Activated T-cell treated with anti-CD3 and anti-CD28 coated beads, Interleukin-2, amount 50 U/mL, for 72 hours (primary cell): ENCODE data around the gene SLC22A7. TPM values are rescaled to one million over a fixed set of nuclear protein-coding genes. Genes with fewer than 3 reads are reported as not detected.
"Not testable (repeated sequence)": the region's sequence is repeated elsewhere in the genome, so short reads cannot be mapped to it uniquely, and the experiment has no call there.

Source experiments
- ATAC-seq, 2 donors: fragments of 150-1000 bp; cut with Tn5 transposase; replicated peaks in 1 of 2; 2 replicates each; pipeline ENCODE4 v1.10.0; 2021; ENCODE audit warnings: moderate library complexity in 2 of 2, mild to moderate bottlenecking in 1 of 2
- DNase-seq, 2 donors: peaks; one replicate each; pipeline ENCODE4 v3.0.0; 2021 to 2022; ENCODE audit warnings: mixed read lengths in 1 of 2
- H3K27ac Mint-ChIP-seq: one replicate; pipeline ENCODE4 v1.8.0; 2022; ENCODE audit warnings: mild to moderate bottlenecking, moderate library complexity, mixed read lengths
- H3K27me3 Mint-ChIP-seq: one replicate; pipeline ENCODE4 v1.8.0; 2022; ENCODE audit warnings: low read depth, mixed read lengths
- H3K36me3 Mint-ChIP-seq, 2 donors: one replicate each; pipeline ENCODE4 v1.8.0; 2022; ENCODE audit warnings: mixed read lengths in 2 of 2, mild to moderate bottlenecking in 1 of 2; ENCODE audit not compliant: insufficient read depth in 2 of 2
- H3K4me1 Mint-ChIP-seq: one replicate; pipeline ENCODE4 v1.8.0; 2022; ENCODE audit warnings: low read depth, mixed read lengths
- H3K4me3 Mint-ChIP-seq, 2 donors: one replicate each; pipeline ENCODE4 v1.8.0; 2022; ENCODE audit warnings: mild to moderate bottlenecking in 2 of 2, mixed read lengths in 2 of 2, moderate library complexity in 2 of 2
- H3K9me3 Mint-ChIP-seq, 2 donors: one replicate each; pipeline ENCODE4 v1.8.0; 2022; ENCODE audit warnings: mixed read lengths in 2 of 2
- total RNA-seq, 2 donors: library from RNA; stranded (reverse); gene quantifications; one replicate each; pipeline ENCODE4 v1.2.3, GENCODE V29; 2022

Gene SLC22A7
- total RNA-seq, 2 donors from 2014 or later: not detected

GRCh38 chr6:43331470-43331869 lies 33.4 kb downstream of the SLC22A7 start:
- no peak overlapping the region for H3K4me3 Mint-ChIP-seq
- DNase-seq: no peak
- no peaks in the 10 kb centered on the region for H3K9me3 Mint-ChIP-seq
- no peaks in the 10 kb centered on the region for H3K27me3 Mint-ChIP-seq
- no peak overlapping the region for H3K27ac Mint-ChIP-seq
- ATAC-seq: peak in 1 of 2 donors; percentile 35
- H3K4me1 Mint-ChIP-seq: peaks cover 12% of the 10 kb centered on the region
- no peaks in the 10 kb centered on the region for H3K36me3 Mint-ChIP-seq

- Mint-ChIP-seq H3K36me3 (no peaks in the 10 kb centered on the region), H3K9me3 (no peaks in the 10 kb centered on the region), H3K27me3 (no peaks in the 10 kb centered on the region), H3K27ac (peak overlapping the region; percentile 59), H3K4me3 (peak overlapping the region in 1 of 2 donors; percentile 7), H3K4me1 (peaks cover 12% of the 10 kb centered on the region)
- no peak for ATAC-seq
- no peak for DNase-seq
Observed at GRCh38 chr6:43331891-43332290, 33.8 kb downstream of the SLC22A7 start.

- Mint-ChIP-seq H3K9me3 (no peaks in the 10 kb centered on the region), H3K4me1 (peaks cover 21% of the 10 kb centered on the region), H3K4me3 (no peak overlapping the region), H3K36me3 (peaks cover 2 to 3% of the 10 kb centered on the region in 2 donors), H3K27ac (peak overlapping the region; percentile 36), H3K27me3 (no peaks in the 10 kb centered on the region)
- DNase-seq (no peak), ATAC-seq (no peak)
Observed at GRCh38 chr6:43334466-43335095, 36.5 kb downstream of the SLC22A7 start.

GRCh38 chr6:43335469-43335868 lies 37.4 kb downstream of the SLC22A7 start:
- Mint-ChIP-seq H3K4me1 (peaks cover 21% of the 10 kb centered on the region), H3K27me3 (no peaks in the 10 kb centered on the region), H3K27ac (no peak overlapping the region), H3K9me3 (no peaks in the 10 kb centered on the region), H3K36me3 (peaks cover 4 to 8% of the 10 kb centered on the region in 2 donors), H3K4me3 (no peak overlapping the region)
- no peak for ATAC-seq
- DNase-seq: no peak

- Mint-ChIP-seq H3K9me3 (no peaks in the 10 kb centered on the region), H3K4me3 (no peak overlapping the region), H3K36me3 (peaks cover 4 to 10% of the 10 kb centered on the region in 2 donors), H3K4me1 (peaks cover 16% of the 10 kb centered on the region), H3K27ac (no peak overlapping the region), H3K27me3 (no peaks in the 10 kb centered on the region)
- DNase-seq (no peak), ATAC-seq (no peak)
Observed at GRCh38 chr6:43336382-43336781, 38.3 kb downstream of the SLC22A7 start.

- Mint-ChIP-seq H3K4me1 (peaks cover 9% of the 10 kb centered on the region), H3K36me3 (peaks cover 4 to 12% of the 10 kb centered on the region in 2 donors), H3K4me3 (no peak overlapping the region), H3K27ac (peak overlapping the region; percentile 43), H3K27me3 (no peaks in the 10 kb centered on the region), H3K9me3 (no peaks in the 10 kb centered on the region)
- ATAC-seq (no peak), DNase-seq (no peak)
Observed at GRCh38 chr6:43338243-43338642, 40.2 kb downstream of the SLC22A7 start.

GRCh38 chr6:43339168-43339567 lies 41.1 kb downstream of the SLC22A7 start:
- Mint-ChIP-seq H3K36me3 (peaks cover 4 to 12% of the 10 kb centered on the region in 2 donors), H3K27ac (no peak overlapping the region), H3K27me3 (no peaks in the 10 kb centered on the region), H3K4me1 (peaks cover 9% of the 10 kb centered on the region), H3K4me3 (no peak overlapping the region), H3K9me3 (no peaks in the 10 kb centered on the region)
- DNase-seq (no peak), ATAC-seq (no peak)

- not testable (repeated sequence) for ATAC-seq, H3K4me3 Mint-ChIP-seq, H3K4me1 Mint-ChIP-seq, DNase-seq, H3K9me3 Mint-ChIP-seq, H3K36me3 Mint-ChIP-seq, H3K27me3 Mint-ChIP-seq, H3K27ac Mint-ChIP-seq
Observed at GRCh38 chr6:43346243-43346642, 48.2 kb downstream of the SLC22A7 start.

- Mint-ChIP-seq H3K27ac (no peak overlapping the region), H3K4me3 (no peak overlapping the region), H3K4me1 (no peaks in the 10 kb centered on the region), H3K27me3 (no peaks in the 10 kb centered on the region), H3K9me3 (no peaks in the 10 kb centered on the region), H3K36me3 (peaks cover 1 to 3% of the 10 kb centered on the region in 2 donors)
- no peak for ATAC-seq
- DNase-seq: no peak
Observed at GRCh38 chr6:43347021-43347420, 49.0 kb downstream of the SLC22A7 start.

GRCh38 chr6:43347444-43347843 lies 49.4 kb downstream of the SLC22A7 start:
- no peaks in the 10 kb centered on the region for H3K4me1 Mint-ChIP-seq
- DNase-seq (no peak), ATAC-seq (no peak)
- H3K27me3 Mint-ChIP-seq: no peaks in the 10 kb centered on the region
- H3K36me3 Mint-ChIP-seq: peaks cover 2 to 3% of the 10 kb centered on the region in 2 donors
- H3K27ac Mint-ChIP-seq: no peak overlapping the region
- no peak overlapping the region for H3K4me3 Mint-ChIP-seq
- H3K9me3 Mint-ChIP-seq: no peaks in the 10 kb centered on the region

- DNase-seq, H3K36me3 Mint-ChIP-seq, ATAC-seq, H3K27ac Mint-ChIP-seq, H3K4me3 Mint-ChIP-seq, H3K9me3 Mint-ChIP-seq, H3K4me1 Mint-ChIP-seq, H3K27me3 Mint-ChIP-seq: not testable (repeated sequence)
Observed at GRCh38 chr6:43351951-43352350, 53.9 kb downstream of the SLC22A7 start.

Other genes starting within 250 kb of the SLC22A7 start
- 10 to 100 TPM; 16.8 to 19.7 TPM for gene CUL7, start 244.4 kb upstream of the SLC22A7 start, total RNA-seq
- gene MRPL2, start 238.8 kb upstream of the SLC22A7 start, total RNA-seq: 10 to 100 TPM; 85.0 to 85.7 TPM
- 10 to 100 TPM; 36.9 to 37.4 TPM for gene KLC4, start 238.6 kb upstream of the SLC22A7 start, total RNA-seq
- 1 to 10 TPM; 2.8 to 7.8 TPM for gene PTK7, start 221.9 kb upstream of the SLC22A7 start, total RNA-seq
- 10 to 100 TPM; 44.2 to 46.1 TPM for gene SRF, start 127.0 kb upstream of the SLC22A7 start, total RNA-seq
- 10 to 100 TPM; 60.7 to 62.0 TPM for gene CUL9, start 116.1 kb upstream of the SLC22A7 start, total RNA-seq
- gene DNPH1, start 68.8 kb upstream of the SLC22A7 start, total RNA-seq: 10 to 100 TPM; 38.3 to 42.3 TPM
- 1 to 10 TPM; 1.1 to 1.2 TPM for gene TTBK1, start 54.8 kb upstream of the SLC22A7 start, total RNA-seq
- gene CRIP3, start 10.6 kb downstream of the SLC22A7 start, total RNA-seq: under 1 TPM; 0.82 to 0.90 TPM
- gene ZNF318, start 71.4 kb downstream of the SLC22A7 start, total RNA-seq: 10 to 100 TPM; 14.4 to 14.5 TPM
- 10 to 100 TPM; 32.8 to 36.4 TPM for gene ABCC10, start 129.3 kb downstream of the SLC22A7 start, total RNA-seq
- 1 to 10 TPM; 1.6 to 2.6 TPM for gene DLK2, start 157.3 kb downstream of the SLC22A7 start, total RNA-seq
- gene TJAP1, start 179.3 kb downstream of the SLC22A7 start, total RNA-seq: 10 to 100 TPM; 68.6 to 77.2 TPM
- under 1 TPM; 0.32 to 0.43 TPM for gene LRRC73, start 212.1 kb downstream of the SLC22A7 start, total RNA-seq
- gene YIPF3, start 218.7 kb downstream of the SLC22A7 start, total RNA-seq: 10 to 100 TPM; 63.9 to 64.4 TPM
- gene POLR1C, start 218.8 kb downstream of the SLC22A7 start, total RNA-seq: 10 to 100 TPM; 39.1 to 42.4 TPM